GM19438 (cell line): ENCODE measurements around the gene TUSC2.

Experiments used
- ATAC-seq: cut with Tn5 transposase; IDR thresholded peaks from one replicate; pipeline ENCODE4 v1.9.1; 2021; ENCODE audit warnings: low read depth; ENCODE audit not compliant: unreplicated experiment

Gene TUSC2

GRCh38 chr3:50355829-50356552 lies 28.0 kb upstream of the TUSC2 start:
- ATAC-seq = no peak

GRCh38 chr3:50354850-50355249 lies 26.8 kb upstream of the TUSC2 start:
- no peak for ATAC-seq

- ATAC-seq = no peak
Measured at GRCh38 chr3:50354186-50354764, 26.3 kb upstream of the TUSC2 start.

- ATAC-seq = no peak
Measured at GRCh38 chr3:50353245-50354004, 25.4 kb upstream of the TUSC2 start.

GRCh38 chr3:50352781-50353180 lies 24.8 kb upstream of the TUSC2 start:
- ATAC-seq = no peak

GRCh38 chr3:50351323-50351697 lies 23.3 kb upstream of the TUSC2 start:
- ATAC-seq = no peak

- peak; percentile 81 for ATAC-seq
Measured at GRCh38 chr3:50350527-50351322, 22.7 kb upstream of the TUSC2 start, which contains the start of the genes CYB561D2 and NPRL2. CYB561D2 (plus strand) TSS chr3:50350862; CDS start chr3:50351434, 572 bp downstream. NPRL2 (minus strand) TSS chr3:50350775; CDS start chr3:50350652, 123 bp downstream.

- peak; percentile 6 for ATAC-seq
Measured at GRCh38 chr3:50350213-50350526, 22.1 kb upstream of the TUSC2 start.

GRCh38 chr3:50347187-50347813 lies 19.3 kb upstream of the TUSC2 start:
- ATAC-seq = no peak

GRCh38 chr3:50345586-50346234 lies 17.7 kb upstream of the TUSC2 start, which contains the start of gene ZMYND10:
ZMYND10 (minus strand) TSS chr3:50345732; CDS start chr3:50345579, 153 bp downstream.
- ATAC-seq = no peak

GRCh38 chr3:50345008-50345407 lies 17.0 kb upstream of the TUSC2 start:
- ATAC-seq = no peak

- no peak for ATAC-seq
Measured at GRCh38 chr3:50342813-50343633, 15.0 kb upstream of the TUSC2 start.

- ATAC-seq = no peak
Measured at GRCh38 chr3:50341996-50342650, 14.1 kb upstream of the TUSC2 start.

GRCh38 chr3:50341537-50341936 lies 13.5 kb upstream of the TUSC2 start:
- no peak for ATAC-seq

GRCh38 chr3:50340448-50341329 lies 12.7 kb upstream of the TUSC2 start, which contains the start of gene RASSF1:
RASSF1 (minus strand) TSS chr3:50340836; CDS start chr3:50340805, 31 bp downstream.
- peak; percentile 25 for ATAC-seq

GRCh38 chr3:50340147-50340447 lies 12.1 kb upstream of the TUSC2 start:
- no peak for ATAC-seq

- ATAC-seq = no peak
Measured at GRCh38 chr3:50339485-50340146, 11.6 kb upstream of the TUSC2 start.
